ENCODE data around the gene SNX14.
"Not testable (repeated sequence)": the region's sequence is repeated elsewhere in the genome, so short reads cannot be mapped to it uniquely, and the experiment has no call there.

The SNX14 gene

DNA sequence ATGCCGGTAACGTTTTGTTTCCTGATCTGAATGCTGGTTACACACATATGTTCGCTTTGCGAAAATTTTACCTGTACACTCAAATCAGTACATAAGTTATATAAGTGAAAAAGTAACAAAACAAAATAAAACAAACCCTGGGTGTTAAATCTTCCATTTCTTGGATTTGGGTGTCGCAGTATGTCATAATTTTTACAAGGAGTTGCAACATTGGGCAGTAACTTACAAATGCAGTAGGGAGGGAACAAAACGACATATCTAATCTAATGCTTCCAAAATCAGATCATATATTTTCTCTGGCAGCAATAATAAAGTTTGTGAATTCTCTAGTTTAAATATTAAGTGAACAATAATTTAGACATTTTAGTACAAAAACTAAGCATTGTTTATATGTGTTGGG is 25.2 kb downstream of the SNX14 start:
- Histone ChIP-seq H3K4me3 (ENCODE audit: low read depth in 1 of 2, low read length in 2 of 2) (no peak overlapping the region), H3K36me3 (ENCODE audit: control insufficient read depth in 1 of 2, insufficient read depth in 2 of 2, low read length in 2 of 2) (peaks cover 6 to 10% of the 10 kb centered on the region in 2 donors), H3K9ac (ENCODE audit: low read depth in 1 of 2, low read length in 2 of 2) (no peak overlapping the region), H3K9me3 (ENCODE audit: control insufficient read depth in 1 of 2, low read length in 2 of 2) (no peaks in the 10 kb centered on the region), H3K4me1 (ENCODE audit: control insufficient read depth in 1 of 2, insufficient read depth in 2 of 2, low read length in 2 of 2) (no peaks in the 10 kb centered on the region), H3K27ac (ENCODE audit: low read depth, low read length) (no peak overlapping the region), H3K27me3 (ENCODE audit: control insufficient read depth in 1 of 2, insufficient read depth in 2 of 2, low read length in 2 of 2) (no peaks in the 10 kb centered on the region)

DNA sequence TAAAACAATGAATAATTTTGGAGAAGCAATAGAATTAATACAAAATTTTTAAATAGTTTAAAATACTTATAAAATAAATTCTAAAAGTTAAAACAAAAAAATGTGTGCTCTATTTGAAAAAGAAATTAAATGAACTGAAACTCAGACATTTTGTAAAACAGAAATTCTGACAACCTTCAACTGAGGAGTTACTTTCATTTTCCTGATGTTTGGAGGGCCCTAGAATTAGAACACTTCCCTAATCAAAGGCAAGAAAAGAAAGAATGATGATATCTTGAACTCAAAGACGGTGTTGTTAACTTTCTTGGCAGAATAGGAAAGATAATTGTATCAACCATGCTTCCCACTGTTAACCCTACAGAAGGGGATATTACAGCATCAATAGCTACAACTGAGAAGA is 27.9 kb downstream of the SNX14 start:
- Histone ChIP-seq H3K36me3 (ENCODE audit: control insufficient read depth in 1 of 2, insufficient read depth in 2 of 2, low read length in 2 of 2) (peaks cover 6 to 11% of the 10 kb centered on the region in 2 donors), H3K9me3 (ENCODE audit: control insufficient read depth in 1 of 2, low read length in 2 of 2) (no peaks in the 10 kb centered on the region), H3K27me3 (ENCODE audit: control insufficient read depth in 1 of 2, insufficient read depth in 2 of 2, low read length in 2 of 2) (no peaks in the 10 kb centered on the region), H3K4me3 (ENCODE audit: low read depth in 1 of 2, low read length in 2 of 2) (no peak overlapping the region), H3K27ac (ENCODE audit: low read depth, low read length) (no peak overlapping the region), H3K4me1 (ENCODE audit: control insufficient read depth in 1 of 2, insufficient read depth in 2 of 2, low read length in 2 of 2) (no peaks in the 10 kb centered on the region), H3K9ac (ENCODE audit: low read depth in 1 of 2, low read length in 2 of 2) (no peak overlapping the region)

GRCh38 chr6:85564223-85564622 is 29.4 kb downstream of the SNX14 start:
- H3K27me3 ChIP-seq (ENCODE audit: control insufficient read depth in 1 of 2, insufficient read depth in 2 of 2, low read length in 2 of 2); H3K4me3 ChIP-seq (ENCODE audit: low read depth in 1 of 2, low read length in 2 of 2); H3K27ac ChIP-seq (ENCODE audit: low read depth, low read length); H3K9me3 ChIP-seq (ENCODE audit: control insufficient read depth in 1 of 2, low read length in 2 of 2); H3K4me1 ChIP-seq (ENCODE audit: control insufficient read depth in 1 of 2, insufficient read depth in 2 of 2, low read length in 2 of 2); H3K9ac ChIP-seq (ENCODE audit: low read depth in 1 of 2, low read length in 2 of 2): not testable (repeated sequence)
- peaks cover 5 to 11% of the 10 kb centered on the region in 2 donors for H3K36me3 ChIP-seq (ENCODE audit: control insufficient read depth in 1 of 2, insufficient read depth in 2 of 2, low read length in 2 of 2)

GRCh38 chr6:85561750-85562357 is 31.8 kb downstream of the SNX14 start:
- no peaks in the 10 kb centered on the region for H3K27me3 ChIP-seq (ENCODE audit: control insufficient read depth in 1 of 2, insufficient read depth in 2 of 2, low read length in 2 of 2)
- H3K4me1 ChIP-seq (ENCODE audit: control insufficient read depth in 1 of 2, insufficient read depth in 2 of 2, low read length in 2 of 2) = no peaks in the 10 kb centered on the region
- no peak overlapping the region for H3K27ac ChIP-seq (ENCODE audit: low read depth, low read length)
- H3K9me3 ChIP-seq (ENCODE audit: control insufficient read depth in 1 of 2, low read length in 2 of 2) = no peaks in the 10 kb centered on the region
- peaks cover 3 to 5% of the 10 kb centered on the region in 2 donors for H3K36me3 ChIP-seq (ENCODE audit: control insufficient read depth in 1 of 2, insufficient read depth in 2 of 2, low read length in 2 of 2)
- no peak overlapping the region for H3K4me3 ChIP-seq (ENCODE audit: low read depth in 1 of 2, low read length in 2 of 2)
- H3K9ac ChIP-seq (ENCODE audit: low read depth in 1 of 2, low read length in 2 of 2) = no peak overlapping the region

DNA sequence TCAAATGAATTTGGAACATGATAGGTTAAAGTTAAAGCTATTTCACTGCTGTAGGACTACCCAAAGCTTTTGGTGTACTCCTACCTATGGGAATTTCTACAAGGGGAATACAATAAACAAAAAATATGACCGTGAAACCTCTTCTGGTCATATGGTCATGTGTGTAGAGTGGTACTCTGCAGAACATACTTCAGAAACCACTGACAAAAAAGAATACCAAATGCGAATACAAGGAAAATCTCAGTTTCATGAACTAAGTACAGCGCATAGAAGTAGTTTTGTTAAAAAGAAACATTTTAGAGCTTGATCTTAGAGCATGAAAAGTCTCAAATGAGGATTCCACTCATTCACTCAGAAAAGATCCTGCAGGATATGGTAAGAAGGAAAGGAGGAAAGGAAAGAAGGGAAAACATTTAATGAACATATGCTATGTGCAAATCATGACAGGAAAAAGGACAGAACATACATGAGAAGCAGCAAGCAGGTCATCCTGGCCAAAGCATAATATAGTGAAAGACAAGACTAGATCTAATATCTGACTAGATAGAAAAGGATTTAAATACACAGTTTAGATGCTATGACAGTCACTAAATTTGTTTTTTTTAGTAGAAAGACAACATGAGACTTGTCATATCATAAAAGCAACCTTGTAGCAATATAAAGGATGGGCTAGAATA is 36.5 kb downstream of the SNX14 start:
- H3K9ac ChIP-seq (ENCODE audit: low read depth in 1 of 2, low read length in 2 of 2) = no peak overlapping the region
- H3K36me3 ChIP-seq (ENCODE audit: control insufficient read depth in 1 of 2, insufficient read depth in 2 of 2, low read length in 2 of 2) = peaks cover 0 to 21% of the 10 kb centered on the region in 2 donors
- no peak overlapping the region for H3K27ac ChIP-seq (ENCODE audit: low read depth, low read length)
- H3K27me3 ChIP-seq (ENCODE audit: control insufficient read depth in 1 of 2, insufficient read depth in 2 of 2, low read length in 2 of 2) = no peaks in the 10 kb centered on the region
- H3K9me3 ChIP-seq (ENCODE audit: control insufficient read depth in 1 of 2, low read length in 2 of 2) = no peaks in the 10 kb centered on the region
- H3K4me1 ChIP-seq (ENCODE audit: control insufficient read depth in 1 of 2, insufficient read depth in 2 of 2, low read length in 2 of 2) = no peaks in the 10 kb centered on the region
- no peak overlapping the region for H3K4me3 ChIP-seq (ENCODE audit: low read depth in 1 of 2, low read length in 2 of 2)

DNA sequence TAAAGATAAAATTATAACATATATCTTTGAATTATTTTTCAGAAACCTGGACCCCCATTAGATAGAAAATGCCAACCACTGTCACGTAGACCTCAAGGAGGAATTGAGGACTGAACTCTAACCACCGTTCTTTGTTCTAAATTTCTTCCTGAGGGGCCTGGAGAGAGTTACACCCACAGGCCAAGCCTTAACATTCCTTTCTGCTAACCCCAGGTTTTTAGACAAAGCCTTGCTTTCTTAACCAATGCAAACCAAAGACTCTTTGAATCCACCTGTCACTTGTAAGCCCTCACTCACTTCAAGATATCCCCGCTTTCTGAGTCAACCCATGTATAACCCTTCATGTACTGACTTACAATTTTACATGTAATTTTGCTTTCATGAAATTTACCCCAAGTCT is 41.0 kb downstream of the SNX14 start:
- Histone ChIP-seq H3K36me3 (ENCODE audit: control insufficient read depth in 1 of 2, insufficient read depth in 2 of 2, low read length in 2 of 2) (peaks cover 3 to 28% of the 10 kb centered on the region in 2 donors), H3K27ac (ENCODE audit: low read depth, low read length) (no peak overlapping the region), H3K9me3 (ENCODE audit: control insufficient read depth in 1 of 2, low read length in 2 of 2) (no peaks in the 10 kb centered on the region), H3K27me3 (ENCODE audit: control insufficient read depth in 1 of 2, insufficient read depth in 2 of 2, low read length in 2 of 2) (no peaks in the 10 kb centered on the region), H3K9ac (ENCODE audit: low read depth in 1 of 2, low read length in 2 of 2) (no peak overlapping the region), H3K4me3 (ENCODE audit: low read depth in 1 of 2, low read length in 2 of 2) (no peak overlapping the region), H3K4me1 (ENCODE audit: control insufficient read depth in 1 of 2, insufficient read depth in 2 of 2, low read length in 2 of 2) (no peaks in the 10 kb centered on the region)

GRCh38 chr6:85551264-85551663 is 42.4 kb downstream of the SNX14 start:
- Histone ChIP-seq H3K27ac (ENCODE audit: low read depth, low read length) (no peak overlapping the region), H3K4me1 (ENCODE audit: control insufficient read depth in 1 of 2, insufficient read depth in 2 of 2, low read length in 2 of 2) (no peaks in the 10 kb centered on the region), H3K36me3 (ENCODE audit: control insufficient read depth in 1 of 2, insufficient read depth in 2 of 2, low read length in 2 of 2) (peaks cover 11 to 37% of the 10 kb centered on the region in 2 donors), H3K9me3 (ENCODE audit: control insufficient read depth in 1 of 2, low read length in 2 of 2) (no peaks in the 10 kb centered on the region), H3K4me3 (ENCODE audit: low read depth in 1 of 2, low read length in 2 of 2) (no peak overlapping the region), H3K27me3 (ENCODE audit: control insufficient read depth in 1 of 2, insufficient read depth in 2 of 2, low read length in 2 of 2) (no peaks in the 10 kb centered on the region), H3K9ac (ENCODE audit: low read depth in 1 of 2, low read length in 2 of 2) (no peak overlapping the region)

- Histone ChIP-seq H3K27me3 (ENCODE audit: control insufficient read depth in 1 of 2, insufficient read depth in 2 of 2, low read length in 2 of 2) (no peaks in the 10 kb centered on the region), H3K9ac (ENCODE audit: low read depth in 1 of 2, low read length in 2 of 2) (no peak overlapping the region), H3K4me1 (ENCODE audit: control insufficient read depth in 1 of 2, insufficient read depth in 2 of 2, low read length in 2 of 2) (no peaks in the 10 kb centered on the region), H3K36me3 (ENCODE audit: control insufficient read depth in 1 of 2, insufficient read depth in 2 of 2, low read length in 2 of 2) (peaks cover 11 to 30% of the 10 kb centered on the region in 2 donors), H3K9me3 (ENCODE audit: control insufficient read depth in 1 of 2, low read length in 2 of 2) (no peaks in the 10 kb centered on the region), H3K4me3 (ENCODE audit: low read depth in 1 of 2, low read length in 2 of 2) (no peak overlapping the region), H3K27ac (ENCODE audit: low read depth, low read length) (no peak overlapping the region)
These were observed 45.9 kb downstream of the SNX14 start for GRCh38 chr6:85547719-85548118.

DNA sequence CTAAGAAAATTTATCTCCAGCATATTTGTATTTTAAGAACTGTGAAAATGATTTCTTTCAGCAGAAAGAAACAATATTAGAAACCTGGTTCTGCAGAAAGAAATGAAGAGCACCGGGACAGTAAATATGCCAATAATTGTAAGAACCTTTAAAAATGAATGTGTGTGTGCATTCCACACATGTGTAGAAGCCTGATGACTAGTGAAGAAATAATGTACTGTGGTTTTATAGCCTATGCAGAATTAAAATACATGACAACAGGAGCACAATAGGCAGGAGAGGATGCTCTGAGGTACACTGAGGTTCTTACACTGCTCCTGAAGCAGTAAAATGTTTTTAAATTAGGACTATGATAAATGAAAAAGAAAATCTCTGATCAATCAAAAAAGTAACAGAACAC is 48.9 kb downstream of the SNX14 start:
- Histone ChIP-seq H3K27ac (ENCODE audit: low read depth, low read length) (no peak overlapping the region), H3K9ac (ENCODE audit: low read depth in 1 of 2, low read length in 2 of 2) (no peak overlapping the region), H3K9me3 (ENCODE audit: control insufficient read depth in 1 of 2, low read length in 2 of 2) (no peaks in the 10 kb centered on the region), H3K4me1 (ENCODE audit: control insufficient read depth in 1 of 2, insufficient read depth in 2 of 2, low read length in 2 of 2) (no peaks in the 10 kb centered on the region), H3K36me3 (ENCODE audit: control insufficient read depth in 1 of 2, insufficient read depth in 2 of 2, low read length in 2 of 2) (peaks cover 11 to 35% of the 10 kb centered on the region in 2 donors), H3K27me3 (ENCODE audit: control insufficient read depth in 1 of 2, insufficient read depth in 2 of 2, low read length in 2 of 2) (no peaks in the 10 kb centered on the region), H3K4me3 (ENCODE audit: low read depth in 1 of 2, low read length in 2 of 2) (no peak overlapping the region)

DNA sequence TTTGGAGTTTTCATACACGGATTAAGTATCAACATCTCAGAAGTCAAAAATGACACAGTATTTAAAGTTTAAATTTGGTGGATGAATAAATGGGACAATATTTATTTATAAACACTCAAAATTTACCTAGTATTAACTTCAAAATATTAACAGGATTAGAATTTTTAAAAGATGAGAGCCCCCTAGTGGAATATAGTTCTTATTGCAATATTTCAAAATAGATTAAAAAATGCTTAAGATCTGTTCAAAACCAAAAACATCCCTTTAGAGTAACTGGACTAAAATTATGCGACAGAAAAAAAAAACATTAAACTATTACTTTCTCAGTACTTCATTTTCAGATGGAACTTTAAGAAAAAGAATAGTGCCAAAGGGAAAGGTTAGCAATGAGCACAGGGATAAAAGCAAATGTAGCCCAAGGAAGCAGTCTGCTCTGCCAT is 56.6 kb downstream of the SNX14 start:
- Histone ChIP-seq H3K9ac (ENCODE audit: low read depth in 1 of 2, low read length in 2 of 2) (no peak overlapping the region), H3K27ac (ENCODE audit: low read depth, low read length) (no peak overlapping the region), H3K4me1 (ENCODE audit: control insufficient read depth in 1 of 2, insufficient read depth in 2 of 2, low read length in 2 of 2) (no peaks in the 10 kb centered on the region), H3K9me3 (ENCODE audit: control insufficient read depth in 1 of 2, low read length in 2 of 2) (no peaks in the 10 kb centered on the region), H3K27me3 (ENCODE audit: control insufficient read depth in 1 of 2, insufficient read depth in 2 of 2, low read length in 2 of 2) (no peaks in the 10 kb centered on the region), H3K36me3 (ENCODE audit: control insufficient read depth in 1 of 2, insufficient read depth in 2 of 2, low read length in 2 of 2) (peaks cover 9 to 33% of the 10 kb centered on the region in 2 donors), H3K4me3 (ENCODE audit: low read depth in 1 of 2, low read length in 2 of 2) (no peak overlapping the region)
